ENCODE data around the gene CCDC152. TPM values are rescaled to one million over a fixed set of nuclear protein-coding genes. Genes with fewer than 3 reads are reported as not detected.
"Not testable (repeated sequence)": the region's sequence is repeated elsewhere in the genome, so short reads cannot be mapped to it uniquely, and the experiment has no call there.

CCDC152 gene
- total RNA-seq, 5 donors from 2014 or later (not counting 1 experiment from before 2014, with no cell fraction given) = 3.6 to 6.5 (median 5.7) TPM

- H3K4me1 Mint-ChIP-seq = peaks cover 16 to 24% (median 19%) of the 10 kb centered on the region in 3 donors
- H3K4me3 Mint-ChIP-seq = no peak overlapping the region
- ATAC-seq (replicated peaks in 1 of 4) = no peak
- H3K27ac ChIP-seq (ENCODE audit: low read length) = no peak overlapping the region
- H3K4me3 ChIP-seq (ENCODE audit: control insufficient read depth in 1 of 2, extremely low read depth in 1 of 2, low read length in 1 of 2) = no peak overlapping the region
- peaks cover 9 to 38% of the 10 kb centered on the region in 2 donors for H3K27me3 Mint-ChIP-seq
- DNase-seq = no peak
- no peaks in the 10 kb centered on the region for H3K36me3 Mint-ChIP-seq
- CTCF ChIA-PET = interaction anchor here in 1 of 2 donors (1.4 kb wide), 1 partner anchor 664 kb away, joined by 3 read pairs; no protein-coding TSS in a partner anchor
- peaks cover 3 to 10% of the 10 kb centered on the region in 2 experiments for H3K4me1 ChIP-seq (ENCODE audit: control insufficient read depth in 1 of 2, extremely low read depth in 1 of 2, insufficient read depth in 2 of 2, low read length in 2 of 2)
- no peaks in the 10 kb centered on the region for H3K9me3 Mint-ChIP-seq
- H3K9me3 ChIP-seq = no peaks in the 10 kb centered on the region
- POLR2A ChIA-PET = interaction anchor here in 1 of 2 donors (0.5 kb wide), 1 partner anchor 267 kb away, joined by 3 read pairs; no protein-coding TSS in a partner anchor
- no peak overlapping the region for H3K27ac Mint-ChIP-seq
- H3K27me3 ChIP-seq (replicated peaks in 1 of 2; ENCODE audit: control insufficient read depth in 2 of 2, extremely low read depth in 1 of 2, insufficient read depth in 2 of 2, low read length in 1 of 2) = no peaks in the 10 kb centered on the region
- H3K36me3 ChIP-seq (ENCODE audit: control insufficient read depth in 2 of 2, extremely low read depth in 1 of 2, insufficient read depth in 1 of 2, low read length in 1 of 2) = no peaks in the 10 kb centered on the region
Measured at GRCh38 chr5:42721484-42721883, 35.1 kb upstream of the CCDC152 start.

GRCh38 chr5:42734531-42735058, 22.0 kb upstream of the CCDC152 start:
- H3K4me3 Mint-ChIP-seq; POLR2A ChIA-PET; H3K27ac Mint-ChIP-seq; H3K36me3 Mint-ChIP-seq; H3K4me1 Mint-ChIP-seq; H3K9me3 Mint-ChIP-seq; H3K36me3 ChIP-seq (ENCODE audit: control insufficient read depth in 2 of 2, extremely low read depth in 1 of 2, insufficient read depth in 1 of 2, low read length in 1 of 2); CTCF ChIA-PET; ATAC-seq (replicated peaks in 1 of 4); H3K27me3 Mint-ChIP-seq; H3K27me3 ChIP-seq (replicated peaks in 1 of 2; ENCODE audit: control insufficient read depth in 2 of 2, extremely low read depth in 1 of 2, insufficient read depth in 2 of 2, low read length in 1 of 2); DNase-seq; H3K9me3 ChIP-seq; H3K4me1 ChIP-seq (ENCODE audit: control insufficient read depth in 1 of 2, extremely low read depth in 1 of 2, insufficient read depth in 2 of 2, low read length in 2 of 2); H3K4me3 ChIP-seq (ENCODE audit: control insufficient read depth in 1 of 2, extremely low read depth in 1 of 2, low read length in 1 of 2); H3K27ac ChIP-seq (ENCODE audit: low read length): not testable (repeated sequence)
- WGBS (ENCODE audit: insufficient coverage) = no CpG with 5 or more reads among the region's 24 CpGs

- no peak overlapping the region for H3K4me3 ChIP-seq (ENCODE audit: control insufficient read depth in 1 of 2, extremely low read depth in 1 of 2, low read length in 1 of 2)
- Mint-ChIP-seq H3K4me3 (no peak overlapping the region), H3K36me3 (no peaks in the 10 kb centered on the region), H3K27ac (no peak overlapping the region), H3K27me3 (peaks cover 0 to 3% of the 10 kb centered on the region in 2 donors), H3K9me3 (peaks cover 0 to 3% (median 0%) of the 10 kb centered on the region in 3 donors), H3K4me1 (no peaks in the 10 kb centered on the region)
- ChIA-PET CTCF (interaction anchor here in 1 of 2 donors (0.7 kb wide), 1 partner anchor 26 kb away, joined by 4 read pairs; no protein-coding TSS in a partner anchor), POLR2A (no interaction called here)
- no peak for ATAC-seq (replicated peaks in 1 of 4)
- DNase-seq = no peak
- no CpG with 5 or more reads among the region's 1 CpG for WGBS (ENCODE audit: insufficient coverage)
- no peak overlapping the region for H3K27ac ChIP-seq (ENCODE audit: low read length)
- no peaks in the 10 kb centered on the region for H3K4me1 ChIP-seq (ENCODE audit: control insufficient read depth in 1 of 2, extremely low read depth in 1 of 2, insufficient read depth in 2 of 2, low read length in 2 of 2)
- H3K36me3 ChIP-seq (ENCODE audit: control insufficient read depth in 2 of 2, extremely low read depth in 1 of 2, insufficient read depth in 1 of 2, low read length in 1 of 2) = no peaks in the 10 kb centered on the region
- no peaks in the 10 kb centered on the region for H3K9me3 ChIP-seq
- H3K27me3 ChIP-seq (replicated peaks in 1 of 2; ENCODE audit: control insufficient read depth in 2 of 2, extremely low read depth in 1 of 2, insufficient read depth in 2 of 2, low read length in 1 of 2) = no peaks in the 10 kb centered on the region
Measured at GRCh38 chr5:42740920-42741319, 15.7 kb upstream of the CCDC152 start.

- Histone ChIP-seq H3K27me3 (replicated peaks in 1 of 2; ENCODE audit: control insufficient read depth in 2 of 2, extremely low read depth in 1 of 2, insufficient read depth in 2 of 2, low read length in 1 of 2) (no peaks in the 10 kb centered on the region), H3K9me3 (no peaks in the 10 kb centered on the region), H3K4me1 (ENCODE audit: control insufficient read depth in 1 of 2, extremely low read depth in 1 of 2, insufficient read depth in 2 of 2, low read length in 2 of 2) (no peaks in the 10 kb centered on the region), H3K4me3 (ENCODE audit: control insufficient read depth in 1 of 2, extremely low read depth in 1 of 2, low read length in 1 of 2) (no peak overlapping the region), H3K27ac (ENCODE audit: low read length) (no peak overlapping the region), H3K36me3 (ENCODE audit: control insufficient read depth in 2 of 2, extremely low read depth in 1 of 2, insufficient read depth in 1 of 2, low read length in 1 of 2) (no peaks in the 10 kb centered on the region)
- no peak for ATAC-seq (replicated peaks in 1 of 4)
- WGBS (ENCODE audit: insufficient coverage) = 0% methylated on average over 1 of the region's 4 CpGs
- DNase-seq = peak in 1 of 35 experiments; percentile 10
- H3K27ac Mint-ChIP-seq = no peak overlapping the region
- ChIA-PET POLR2A (no interaction called here), CTCF (interaction anchor here (0.6 to 1.0 kb wide), 2 partner anchors 22 to 1797 kb away, joined by 3 read pairs; no protein-coding TSS in a partner anchor)
- peaks cover 0 to 16% (median 10%) of the 10 kb centered on the region in 3 donors for H3K4me1 Mint-ChIP-seq
- H3K36me3 Mint-ChIP-seq = no peaks in the 10 kb centered on the region
- H3K27me3 Mint-ChIP-seq = peaks cover 0 to 3% of the 10 kb centered on the region in 2 donors
- peaks cover 0 to 3% (median 0%) of the 10 kb centered on the region in 3 donors for H3K9me3 Mint-ChIP-seq
- no peak overlapping the region for H3K4me3 Mint-ChIP-seq
Measured at GRCh38 chr5:42745426-42745825, 11.2 kb upstream of the CCDC152 start.

- no peaks in the 10 kb centered on the region for H3K27me3 ChIP-seq (replicated peaks in 1 of 2; ENCODE audit: control insufficient read depth in 2 of 2, extremely low read depth in 1 of 2, insufficient read depth in 2 of 2, low read length in 1 of 2)
- H3K4me3 ChIP-seq (ENCODE audit: control insufficient read depth in 1 of 2, extremely low read depth in 1 of 2, low read length in 1 of 2) = no peak overlapping the region
- Mint-ChIP-seq H3K4me3 (no peak overlapping the region), H3K9me3 (peaks cover 0 to 3% (median 0%) of the 10 kb centered on the region in 3 donors), H3K36me3 (no peaks in the 10 kb centered on the region), H3K4me1 (peaks cover 0 to 16% (median 10%) of the 10 kb centered on the region in 3 donors), H3K27ac (no peak overlapping the region), H3K27me3 (peaks cover 0 to 3% of the 10 kb centered on the region in 2 donors)
- H3K36me3 ChIP-seq (ENCODE audit: control insufficient read depth in 2 of 2, extremely low read depth in 1 of 2, insufficient read depth in 1 of 2, low read length in 1 of 2) = no peaks in the 10 kb centered on the region
- no peaks in the 10 kb centered on the region for H3K9me3 ChIP-seq
- H3K4me1 ChIP-seq (ENCODE audit: control insufficient read depth in 1 of 2, extremely low read depth in 1 of 2, insufficient read depth in 2 of 2, low read length in 2 of 2) = no peaks in the 10 kb centered on the region
- ChIA-PET POLR2A (no interaction called here), CTCF (interaction anchor here in 1 of 2 donors (1.0 kb wide), 1 partner anchor 21 kb away, joined by 3 read pairs; no protein-coding TSS in a partner anchor)
- no peak overlapping the region for H3K27ac ChIP-seq (ENCODE audit: low read length)
- WGBS (ENCODE audit: insufficient coverage) = no CpG with 5 or more reads among the region's 3 CpGs
- DNase-seq = no peak
- no peak for ATAC-seq (replicated peaks in 1 of 4)
Measured at GRCh38 chr5:42745856-42746255, 10.8 kb upstream of the CCDC152 start.

- peak overlapping the region; percentile 40 to 53 for H3K27ac Mint-ChIP-seq
- H3K27me3 ChIP-seq (replicated peaks in 1 of 2; ENCODE audit: control insufficient read depth in 2 of 2, extremely low read depth in 1 of 2, insufficient read depth in 2 of 2, low read length in 1 of 2) = no peaks in the 10 kb centered on the region
- no peaks in the 10 kb centered on the region for H3K4me1 ChIP-seq (ENCODE audit: control insufficient read depth in 1 of 2, extremely low read depth in 1 of 2, insufficient read depth in 2 of 2, low read length in 2 of 2)
- POLR2A ChIA-PET = no interaction called here
- DNase-seq = peak in 1 of 35 experiments; percentile 6
- H3K36me3 ChIP-seq (ENCODE audit: control insufficient read depth in 2 of 2, extremely low read depth in 1 of 2, insufficient read depth in 1 of 2, low read length in 1 of 2) = no peaks in the 10 kb centered on the region
- H3K4me3 ChIP-seq (ENCODE audit: control insufficient read depth in 1 of 2, extremely low read depth in 1 of 2, low read length in 1 of 2) = no peak overlapping the region
- no peaks in the 10 kb centered on the region for H3K27me3 Mint-ChIP-seq
- H3K4me3 Mint-ChIP-seq = no peak overlapping the region
- CTCF ChIA-PET = no interaction called here
- peak overlapping the region; percentile 9 for H3K27ac ChIP-seq (ENCODE audit: low read length)
- H3K9me3 ChIP-seq = no peaks in the 10 kb centered on the region
- H3K9me3 Mint-ChIP-seq = no peaks in the 10 kb centered on the region
- peaks cover 0 to 16% (median 10%) of the 10 kb centered on the region in 3 donors for H3K4me1 Mint-ChIP-seq
- H3K36me3 Mint-ChIP-seq = no peaks in the 10 kb centered on the region
- peak in 3 of 4 experiments; percentile 31 to 56 (median 52) for ATAC-seq (replicated peaks in 1 of 4)
Measured at GRCh38 chr5:42749020-42749419, 7.6 kb upstream of the CCDC152 start.
